ENCODE results near the gene DERA. TPM values are rescaled to one million over a fixed set of nuclear protein-coding genes. Genes with fewer than 3 reads are reported as not detected.
"Not testable (repeated sequence)": the region's sequence is repeated elsewhere in the genome, so short reads cannot be mapped to it uniquely, and the experiment has no call there.

The DERA gene
- total and polyA plus RNA-seq, 9 of the 15 experiments (the other 6 are each of a cell fraction or from before 2014, with no cell fraction given) = 5.5 to 15.5 (median 7.8) TPM

DNA sequence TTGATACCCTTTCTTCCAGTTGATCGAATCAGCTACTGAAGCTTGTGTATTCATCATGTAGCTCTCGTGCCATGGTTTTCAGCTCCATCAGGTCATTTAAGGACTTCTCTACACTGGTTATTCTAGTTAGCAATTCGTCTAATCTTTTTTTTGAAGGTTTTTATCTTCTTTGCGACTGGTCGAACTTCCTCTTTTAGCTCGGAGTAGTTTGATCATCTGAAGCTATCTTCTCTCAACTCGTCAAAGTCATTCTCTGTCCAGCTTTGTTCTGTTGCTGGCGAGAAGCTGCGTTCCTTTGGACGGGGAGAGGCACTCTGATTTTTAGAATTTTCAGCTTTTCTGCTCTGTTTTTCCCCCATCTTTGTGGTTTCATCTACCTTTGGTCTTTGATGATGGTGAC lies 37.3 kb downstream of the DERA start:
- H3K9me1 ChIP-seq (ENCODE audit: control insufficient read depth, insufficient read depth, low read length); H3K4me1 ChIP-seq (replicated peaks in 1 of 2; ENCODE audit: control insufficient read depth in 2 of 2, insufficient read depth in 2 of 2, low read length in 2 of 2); in situ Hi-C loops (cut with MboI); H3K4me3 ChIP-seq; H3K27me3 ChIP-seq (ENCODE audit: control insufficient read depth in 2 of 2, insufficient read depth in 2 of 2, low read length in 2 of 2); intact Hi-C loops (cut with micrococcal nuclease); H4K20me1 ChIP-seq (replicated peaks; ENCODE audit: control insufficient read depth, insufficient read depth, low read length); H3K9me3 ChIP-seq (replicated peaks; ENCODE audit: control insufficient read depth, insufficient read depth, low read depth, low read length); FAIRE-seq; H3K4me2 ChIP-seq (ENCODE audit: insufficient read depth, low read length); BruUV-seq (replicated peaks); H3K9ac ChIP-seq (ENCODE audit: insufficient read depth in 1 of 2, low read depth in 2 of 2, low read length in 2 of 2); H3K79me2 ChIP-seq (ENCODE audit: control insufficient read depth, insufficient read depth, low read length); H3K36me3 ChIP-seq (ENCODE audit: control insufficient read depth, insufficient read depth, low read length); ATAC-seq; H3K27ac ChIP-seq (ENCODE audit: extremely low read depth, low read depth, low read length); CTCF ChIA-PET (ENCODE audit: low intra/inter-chr PET ratio); DNase-seq (ENCODE audit: extremely low read depth in 1 of 4, low spot score in 3 of 4); H2AFZ ChIP-seq (ENCODE audit: low read depth, low read length): not testable (repeated sequence)
- WGBS (ENCODE audit: insufficient coverage, low coverage, missing lambda C conversion rate) = 0% methylated on average over 10 of the region's 10 CpGs
- TF ChIP-seq, protein P1, sequence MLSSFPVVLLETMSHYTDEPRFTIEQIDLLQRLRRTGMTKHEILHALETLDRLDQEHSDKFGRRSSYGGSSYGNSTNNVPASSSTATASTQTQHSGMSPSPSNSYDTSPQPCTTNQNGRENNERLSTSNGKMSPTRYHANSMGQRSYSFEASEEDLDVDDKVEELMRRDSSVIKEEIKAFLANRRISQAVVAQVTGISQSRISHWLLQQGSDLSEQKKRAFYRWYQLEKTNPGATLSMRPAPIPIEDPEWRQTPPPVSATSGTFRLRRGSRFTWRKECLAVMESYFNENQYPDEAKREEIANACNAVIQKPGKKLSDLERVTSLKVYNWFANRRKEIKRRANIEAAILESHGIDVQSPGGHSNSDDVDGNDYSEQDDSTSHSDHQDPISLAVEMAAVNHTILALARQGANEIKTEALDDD (IDR thresholded peaks at IDR 0.05) = peak; percentile 78
- TF ChIP-seq, protein P2, sequence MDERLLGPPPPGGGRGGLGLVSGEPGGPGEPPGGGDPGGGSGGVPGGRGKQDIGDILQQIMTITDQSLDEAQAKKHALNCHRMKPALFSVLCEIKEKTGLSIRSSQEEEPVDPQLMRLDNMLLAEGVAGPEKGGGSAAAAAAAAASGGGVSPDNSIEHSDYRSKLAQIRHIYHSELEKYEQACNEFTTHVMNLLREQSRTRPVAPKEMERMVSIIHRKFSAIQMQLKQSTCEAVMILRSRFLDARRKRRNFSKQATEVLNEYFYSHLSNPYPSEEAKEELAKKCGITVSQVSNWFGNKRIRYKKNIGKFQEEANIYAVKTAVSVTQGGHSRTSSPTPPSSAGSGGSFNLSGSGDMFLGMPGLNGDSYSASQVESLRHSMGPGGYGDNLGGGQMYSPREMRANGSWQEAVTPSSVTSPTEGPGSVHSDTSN (CRISPR knock-in tag; IDR thresholded peaks at IDR 0.05; ENCODE audit: low read depth) = not testable (repeated sequence)
- TF ChIP-seq, protein P2 (tag; conservative IDR thresholded peaks at IDR 0.05; ENCODE audit: low read depth) = 0 out of 2 replicates have a peak, but pooled peaks have one; percentile 11
- POLR2A ChIA-PET = interaction anchor here (1.9 kb wide), 1 partner anchor 10 kb away, joined by 5 read pairs; no protein-coding TSS in a partner anchor

Data from K562 (cell line).